ENCODE measurements around the gene ENO2.

GRCh38 chr12:6883252-6883651 is 31.1 kb upstream of the ENO2 start:
- TF ChIP-seq, protein P1, sequence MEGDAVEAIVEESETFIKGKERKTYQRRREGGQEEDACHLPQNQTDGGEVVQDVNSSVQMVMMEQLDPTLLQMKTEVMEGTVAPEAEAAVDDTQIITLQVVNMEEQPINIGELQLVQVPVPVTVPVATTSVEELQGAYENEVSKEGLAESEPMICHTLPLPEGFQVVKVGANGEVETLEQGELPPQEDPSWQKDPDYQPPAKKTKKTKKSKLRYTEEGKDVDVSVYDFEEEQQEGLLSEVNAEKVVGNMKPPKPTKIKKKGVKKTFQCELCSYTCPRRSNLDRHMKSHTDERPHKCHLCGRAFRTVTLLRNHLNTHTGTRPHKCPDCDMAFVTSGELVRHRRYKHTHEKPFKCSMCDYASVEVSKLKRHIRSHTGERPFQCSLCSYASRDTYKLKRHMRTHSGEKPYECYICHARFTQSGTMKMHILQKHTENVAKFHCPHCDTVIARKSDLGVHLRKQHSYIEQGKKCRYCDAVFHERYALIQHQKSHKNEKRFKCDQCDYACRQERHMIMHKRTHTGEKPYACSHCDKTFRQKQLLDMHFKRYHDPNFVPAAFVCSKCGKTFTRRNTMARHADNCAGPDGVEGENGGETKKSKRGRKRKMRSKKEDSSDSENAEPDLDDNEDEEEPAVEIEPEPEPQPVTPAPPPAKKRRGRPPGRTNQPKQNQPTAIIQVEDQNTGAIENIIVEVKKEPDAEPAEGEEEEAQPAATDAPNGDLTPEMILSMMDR (conservative IDR thresholded peaks at IDR 0.05; ENCODE audit: low read depth, low read length) = no peak
- TF ChIP-seq EZH2 (IDR thresholded peaks at IDR 0.05; ENCODE audit: low read length, unreplicated experiment) = no peak
